K562 (cell line): ENCODE results near the gene RCSD1. TPM values are rescaled to one million over a fixed set of nuclear protein-coding genes. Genes with fewer than 3 reads are reported as not detected.

Source experiments
- BRD4 ChIP-seq: fragments of 200-600 bp; sonication (generic); IDR thresholded peaks from 2 replicates; pipeline ENCODE4 v1.6.1; 2017; ENCODE audit warnings: inconsistent platforms
- CBFA2T3 ChIP-seq: fragments of 450-650 bp; IDR thresholded peaks from 2 replicates; pipeline ENCODE4 v1.6.1; 2017
- CBX1 ChIP-seq: sonication (generic); IDR thresholded peaks from 2 replicates; pipeline ENCODE4 v1.6.1; 2016; ENCODE audit warnings: antibody characterized with exemption, low read depth, mild to moderate bottlenecking
- CCAR2 ChIP-seq: fragments of 200-400 bp; formaldehyde crosslinking; IDR thresholded peaks from 2 replicates; pipeline ENCODE4 v1.6.1; 2017; ENCODE audit warnings: mild to moderate bottlenecking, low read depth, low read length
- KLF10 ChIP-seq: fragments of 250-450 bp; sonication (Bioruptor Pico); IDR thresholded peaks from 2 replicates; pipeline ENCODE4 v1.6.1; 2021; ENCODE audit warnings: matching md5 sums
- RFX7 ChIP-seq: fragments of 250-450 bp; sonication (Bioruptor Pico); IDR thresholded peaks from 2 replicates; pipeline ENCODE4 v1.5.1; 2021; ENCODE audit warnings: mild to moderate bottlenecking
- SIX5 ChIP-seq, 2 experiments: IDR thresholded peaks; 2 replicates each; pipeline ENCODE4 v1.6.1; 2011; ENCODE audit warnings: low read length in 2 of 2, borderline replicate concordance in 1 of 2, low read depth in 1 of 2, mild to moderate bottlenecking in 1 of 2, moderate library complexity in 1 of 2; ENCODE audit not compliant: insufficient read depth in 1 of 2
- THRAP3 ChIP-seq: fragments of 450-650 bp; IDR thresholded peaks from 2 replicates; pipeline ENCODE4 v1.6.1; 2016; ENCODE audit warnings: mild to moderate bottlenecking, inconsistent platforms, borderline replicate concordance
- ZNF778 ChIP-seq: fragments of 450-650 bp; formaldehyde crosslinking; IDR thresholded peaks from 2 replicates; pipeline ENCODE4 v1.4.0; 2020; ENCODE audit warnings: mild to moderate bottlenecking, moderate library complexity
- polyA plus RNA-seq, 8 experiments: library from polyadenylated mRNA; depleted of rRNA in 4 of 8; stranded (reverse) in 5 of 8; unstranded in 3 of 8; fragments of >200 nt; fragmentation: Nextera tagmentation in 2 of 8; fragmentation: Illumina TruSeq in 1 of 8; extraction: Ambion mirVana in 2 of 8; extraction: Trizol in 1 of 8; gene quantifications; 2 replicates each; pipeline versions ENCODE4 v1.2.1 to v1.2.3, GENCODE V29; 2011 to 2014; ENCODE audit warnings: inconsistent platforms in 1 of 8, missing spikeins in 1 of 8
- total RNA-seq, 7 experiments: library from RNA; depleted of rRNA in 6 of 7; stranded (reverse); fragments of >200 nt in 6 of 7; fragmentation: Illumina TruSeq in 2 of 7; extraction: Trizol in 2 of 7; gene quantifications; 2 replicates each; pipeline versions ENCODE4 v1.2.1 to v1.2.3, GENCODE V29; 2011 to 2021; ENCODE audit warnings: low replicate concordance in 1 of 7
- TF ChIP-seq, protein P1 (sequence below), 2 experiments: fragments of 450-650 bp; IDR thresholded peaks; 2 replicates each; pipeline ENCODE4 v1.6.1; 2016; ENCODE audit warnings: mild to moderate bottlenecking in 2 of 2, borderline replicate concordance in 1 of 2, low read depth in 1 of 2, moderate library complexity in 1 of 2
- TF ChIP-seq, protein P2 (sequence below): sonication (generic); formaldehyde crosslinking; IDR thresholded peaks from 2 replicates; pipeline ENCODE4 v1.8.0; 2022; ENCODE audit warnings: missing genetic modification reagents, mild to moderate bottlenecking, borderline replicate concordance
- TF ChIP-seq, protein P3 (sequence below): sonication (generic); formaldehyde crosslinking; IDR thresholded peaks from 2 replicates; pipeline ENCODE4 v1.8.0; 2022; ENCODE audit warnings: mild to moderate bottlenecking, missing genetic modification reagents
- TF ChIP-seq, protein P4 (sequence below): fragments of 250-450 bp; sonication (Bioruptor Pico); IDR thresholded peaks from 2 replicates; pipeline ENCODE4 v1.6.1; 2021; ENCODE audit warnings: mild to moderate bottlenecking

RCSD1 gene
- total and polyA plus RNA-seq, 9 of the 15 experiments (the other 6 are each of a cell fraction or from before 2014, with no cell fraction given), result 7.8 to 69.8 (median 45.3) TPM

DNA sequence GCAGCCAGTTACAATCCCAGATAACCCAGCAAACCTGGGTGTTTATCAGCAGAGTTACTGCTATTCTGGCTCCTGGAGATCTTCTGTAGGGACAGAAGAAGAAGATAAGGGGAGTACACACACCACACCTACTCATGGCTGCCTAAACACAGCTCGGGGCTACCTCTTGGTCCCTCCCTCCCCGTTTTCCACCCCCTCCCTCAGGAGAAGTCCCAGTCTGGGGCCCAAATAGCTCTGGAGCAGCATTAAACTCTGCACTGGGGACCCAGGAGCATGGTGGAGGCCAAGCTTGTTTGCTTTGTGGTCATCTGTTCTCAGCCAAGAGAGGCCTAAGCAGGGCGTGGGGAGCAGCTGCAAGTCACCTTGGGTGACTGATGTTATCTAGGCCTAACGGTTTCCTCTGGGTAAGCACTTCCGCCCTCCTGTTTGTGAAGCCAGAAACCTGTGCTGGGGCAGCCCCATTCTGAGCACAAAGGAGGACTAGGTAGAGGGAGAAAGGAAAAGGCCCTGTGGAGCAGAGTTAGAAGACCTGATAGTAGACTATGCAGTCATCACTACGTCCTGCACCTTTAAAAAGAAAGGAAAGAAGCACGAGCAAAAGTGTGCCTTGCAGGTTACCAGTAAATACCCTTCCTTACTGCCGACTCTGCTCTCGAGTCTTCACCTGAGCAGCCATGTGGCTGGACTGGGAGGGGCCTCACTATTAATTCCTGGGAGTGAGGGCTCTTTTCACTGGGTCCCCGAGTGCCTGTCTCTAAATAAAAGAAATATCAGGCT lies 2.0 kb upstream of the RCSD1 start (continued):
- TF ChIP-seq, protein P1, sequence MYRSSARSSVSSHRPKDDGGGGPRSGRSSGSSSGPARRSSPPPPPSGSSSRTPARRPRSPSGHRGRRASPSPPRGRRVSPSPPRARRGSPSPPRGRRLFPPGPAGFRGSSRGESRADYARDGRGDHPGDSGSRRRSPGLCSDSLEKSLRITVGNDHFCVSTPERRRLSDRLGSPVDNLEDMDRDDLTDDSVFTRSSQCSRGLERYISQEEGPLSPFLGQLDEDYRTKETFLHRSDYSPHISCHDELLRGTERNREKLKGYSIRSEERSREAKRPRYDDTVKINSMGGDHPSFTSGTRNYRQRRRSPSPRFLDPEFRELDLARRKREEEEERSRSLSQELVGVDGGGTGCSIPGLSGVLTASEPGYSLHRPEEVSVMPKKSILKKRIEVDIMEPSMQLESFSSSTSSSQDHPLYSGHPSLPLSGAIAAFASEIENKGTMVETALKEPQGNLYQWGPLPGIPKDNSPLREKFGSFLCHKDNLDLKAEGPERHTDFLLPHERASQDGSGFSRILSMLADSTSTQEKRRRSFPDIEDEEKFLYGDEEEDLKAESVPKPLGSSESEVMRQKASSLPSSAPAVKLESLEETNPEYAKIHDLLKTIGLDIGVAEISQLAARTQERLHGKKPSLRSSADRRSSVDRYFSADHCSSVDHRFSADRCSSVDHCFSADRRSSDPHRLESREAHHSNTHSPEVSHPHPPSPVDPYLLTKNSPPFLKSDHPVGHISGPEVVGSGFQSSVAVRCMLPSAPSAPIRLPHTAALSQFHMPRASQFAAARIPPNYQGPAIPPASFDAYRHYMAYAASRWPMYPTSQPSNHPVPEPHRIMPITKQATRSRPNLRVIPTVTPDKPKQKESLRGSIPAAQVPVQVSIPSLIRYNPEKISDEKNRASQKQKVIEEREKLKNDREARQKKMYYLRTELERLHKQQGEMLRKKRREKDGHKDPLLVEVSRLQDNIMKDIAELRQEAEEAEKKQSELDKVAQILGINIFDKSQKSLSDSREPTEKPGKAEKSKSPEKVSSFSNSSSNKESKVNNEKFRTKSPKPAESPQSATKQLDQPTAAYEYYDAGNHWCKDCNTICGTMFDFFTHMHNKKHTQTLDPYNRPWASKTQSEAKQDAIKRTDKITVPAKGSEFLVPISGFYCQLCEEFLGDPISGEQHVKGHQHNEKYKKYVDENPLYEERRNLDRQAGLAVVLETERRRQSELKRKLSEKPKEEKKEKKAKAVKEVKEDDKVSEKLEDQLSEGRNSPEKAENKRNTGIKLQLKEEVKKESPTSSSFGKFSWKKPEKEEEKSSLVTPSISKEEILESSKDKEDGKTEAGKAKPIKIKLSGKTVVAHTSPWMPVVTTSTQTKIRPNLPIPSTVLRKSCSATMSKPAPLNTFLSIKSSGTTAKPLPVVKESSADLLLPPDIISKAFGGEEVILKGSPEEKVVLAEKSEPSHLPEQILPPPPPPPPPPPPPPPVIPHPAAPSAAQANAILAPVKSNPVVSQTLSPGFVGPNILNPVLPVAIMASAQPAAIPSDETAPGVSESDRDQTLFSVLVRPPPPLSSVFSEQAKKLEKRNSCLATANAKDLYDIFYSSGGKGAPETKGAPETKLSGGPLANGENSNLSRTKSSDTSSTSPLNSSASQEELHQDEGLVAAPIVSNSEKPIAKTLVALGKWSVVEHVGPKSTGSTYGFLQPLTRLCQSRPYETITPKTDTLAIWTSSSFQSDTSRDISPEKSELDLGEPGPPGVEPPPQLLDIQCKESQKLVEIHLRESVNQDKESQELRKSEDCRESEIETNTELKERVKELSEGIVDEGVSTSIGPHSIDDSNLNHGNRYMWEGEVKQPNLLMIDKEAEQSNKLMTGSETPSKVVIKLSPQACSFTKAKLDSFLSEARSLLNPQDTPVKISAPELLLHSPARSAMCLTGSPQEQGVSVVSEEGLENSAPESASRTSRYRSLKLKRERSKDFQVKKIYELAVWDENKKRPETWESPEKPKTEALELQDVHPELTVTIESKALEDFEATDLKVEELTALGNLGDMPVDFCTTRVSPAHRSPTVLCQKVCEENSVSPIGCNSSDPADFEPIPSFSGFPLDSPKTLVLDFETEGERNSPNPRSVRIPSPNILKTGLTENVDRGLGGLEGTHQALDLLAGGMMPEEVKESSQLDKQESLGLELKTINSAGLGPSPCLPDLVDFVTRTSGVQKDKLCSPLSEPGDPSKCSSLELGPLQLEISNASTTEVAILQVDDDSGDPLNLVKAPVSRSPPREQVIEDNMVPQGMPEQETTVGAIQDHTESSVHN (IDR thresholded peaks at IDR 0.05; ENCODE audit: borderline replicate concordance in 1 of 2, low read depth in 1 of 2), result peak in 1 of 2 experiments; percentile 90; a peak in 3 of 4 replicates
- no peak for TF ChIP-seq ZNF778 (CRISPR knock-in tag)
- TF ChIP-seq KLF10 (CRISPR knock-in tag), result no peak
- TF ChIP-seq RFX7 (CRISPR knock-in tag), result no peak
- TF ChIP-seq, protein P2, sequence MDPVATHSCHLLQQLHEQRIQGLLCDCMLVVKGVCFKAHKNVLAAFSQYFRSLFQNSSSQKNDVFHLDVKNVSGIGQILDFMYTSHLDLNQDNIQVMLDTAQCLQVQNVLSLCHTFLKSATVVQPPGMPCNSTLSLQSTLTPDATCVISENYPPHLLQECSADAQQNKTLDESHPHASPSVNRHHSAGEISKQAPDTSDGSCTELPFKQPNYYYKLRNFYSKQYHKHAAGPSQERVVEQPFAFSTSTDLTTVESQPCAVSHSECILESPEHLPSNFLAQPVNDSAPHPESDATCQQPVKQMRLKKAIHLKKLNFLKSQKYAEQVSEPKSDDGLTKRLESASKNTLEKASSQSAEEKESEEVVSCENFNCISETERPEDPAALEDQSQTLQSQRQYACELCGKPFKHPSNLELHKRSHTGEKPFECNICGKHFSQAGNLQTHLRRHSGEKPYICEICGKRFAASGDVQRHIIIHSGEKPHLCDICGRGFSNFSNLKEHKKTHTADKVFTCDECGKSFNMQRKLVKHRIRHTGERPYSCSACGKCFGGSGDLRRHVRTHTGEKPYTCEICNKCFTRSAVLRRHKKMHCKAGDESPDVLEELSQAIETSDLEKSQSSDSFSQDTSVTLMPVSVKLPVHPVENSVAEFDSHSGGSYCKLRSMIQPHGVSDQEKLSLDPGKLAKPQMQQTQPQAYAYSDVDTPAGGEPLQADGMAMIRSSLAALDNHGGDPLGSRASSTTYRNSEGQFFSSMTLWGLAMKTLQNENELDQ (CRISPR knock-in tag), result no peak; the same call in 1 of the 2 replicates
- TF ChIP-seq CBFA2T3, result peak; percentile 98
- TF ChIP-seq CBX1, result peak; percentile 64; the same call in 1 of the 2 replicates
- no peak for TF ChIP-seq THRAP3
- TF ChIP-seq CCAR2, result peak; percentile 94; the same call in 1 of the 2 replicates
- TF ChIP-seq SIX5 (IDR thresholded peaks at IDR 0.05; ENCODE audit: borderline replicate concordance in 1 of 2, insufficient read depth in 1 of 2, low read depth in 1 of 2, low read length in 2 of 2), result no peak
- TF ChIP-seq, protein P3, sequence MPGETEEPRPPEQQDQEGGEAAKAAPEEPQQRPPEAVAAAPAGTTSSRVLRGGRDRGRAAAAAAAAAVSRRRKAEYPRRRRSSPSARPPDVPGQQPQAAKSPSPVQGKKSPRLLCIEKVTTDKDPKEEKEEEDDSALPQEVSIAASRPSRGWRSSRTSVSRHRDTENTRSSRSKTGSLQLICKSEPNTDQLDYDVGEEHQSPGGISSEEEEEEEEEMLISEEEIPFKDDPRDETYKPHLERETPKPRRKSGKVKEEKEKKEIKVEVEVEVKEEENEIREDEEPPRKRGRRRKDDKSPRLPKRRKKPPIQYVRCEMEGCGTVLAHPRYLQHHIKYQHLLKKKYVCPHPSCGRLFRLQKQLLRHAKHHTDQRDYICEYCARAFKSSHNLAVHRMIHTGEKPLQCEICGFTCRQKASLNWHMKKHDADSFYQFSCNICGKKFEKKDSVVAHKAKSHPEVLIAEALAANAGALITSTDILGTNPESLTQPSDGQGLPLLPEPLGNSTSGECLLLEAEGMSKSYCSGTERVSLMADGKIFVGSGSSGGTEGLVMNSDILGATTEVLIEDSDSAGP (CRISPR knock-in tag), result no peak
- 0 out of 2 replicates have a peak, but pooled peaks have one; percentile 27 for TF ChIP-seq BRD4
- TF ChIP-seq, protein P4, sequence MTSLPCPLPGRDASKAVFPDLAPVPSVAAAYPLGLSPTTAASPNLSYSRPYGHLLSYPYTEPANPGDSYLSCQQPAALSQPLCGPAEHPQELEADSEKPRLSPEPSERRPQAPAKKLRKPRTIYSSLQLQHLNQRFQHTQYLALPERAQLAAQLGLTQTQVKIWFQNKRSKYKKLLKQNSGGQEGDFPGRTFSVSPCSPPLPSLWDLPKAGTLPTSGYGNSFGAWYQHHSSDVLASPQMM, result no peak
